Keratinocyte (primary cell): Measurements from ENCODE around the gene CMIP.

Experiments
- CTCF ChIP-seq, 3 experiments: IDR thresholded peaks in 1 of 3; conservative IDR thresholded peaks in 1 of 3; optimal IDR thresholded peaks in 1 of 3; 2 replicates in 2 of 3; 3 replicates in 1 of 3; pipeline versions ENCODE3 to v1.5.1; 2011; ENCODE audit warnings: low read length in 3 of 3, mild to moderate bottlenecking in 3 of 3, moderate library complexity in 2 of 3, control low read depth in 1 of 3, inconsistent platforms in 1 of 3; ENCODE audit not compliant: insufficient read depth in 2 of 3; ENCODE audit errors: extremely low read depth in 1 of 3
- EZH2 ChIP-seq: IDR thresholded peaks from one replicate; pipeline ENCODE4 v1.6.1; 2012; ENCODE audit warnings: inconsistent platforms, mild to moderate bottlenecking, low read length, moderate library complexity

GRCh38 chr16:81431554-81432353 lies 12.9 kb upstream of the CMIP start:
- no peak for TF ChIP-seq CTCF (optimal IDR thresholded peaks at IDR 0.05 in 1 of 3, IDR thresholded peaks at IDR 0.05 in 1 of 3, conservative IDR thresholded peaks at IDR 0.05 in 1 of 3; ENCODE audit: extremely low read depth in 1 of 3, insufficient read depth in 2 of 3, low read length in 3 of 3)
- TF ChIP-seq EZH2 = no peak
